ENCODE data around the gene RAD51AP1.

The RAD51AP1 gene

GRCh38 chr12:4545195-4545594 is 6.5 kb downstream of the RAD51AP1 start:
- ChIA-PET POLR2A (no interaction called here), CTCF (interaction anchor here (0.8 to 2.1 kb wide), 4 partner anchors 11 to 59 kb away, joined by 3 to 7 read pairs (median 4); no protein-coding TSS in a partner anchor)
- no peak for DNase-seq (ENCODE audit: extremely low spot score)
- TF ChIP-seq, protein P1, sequence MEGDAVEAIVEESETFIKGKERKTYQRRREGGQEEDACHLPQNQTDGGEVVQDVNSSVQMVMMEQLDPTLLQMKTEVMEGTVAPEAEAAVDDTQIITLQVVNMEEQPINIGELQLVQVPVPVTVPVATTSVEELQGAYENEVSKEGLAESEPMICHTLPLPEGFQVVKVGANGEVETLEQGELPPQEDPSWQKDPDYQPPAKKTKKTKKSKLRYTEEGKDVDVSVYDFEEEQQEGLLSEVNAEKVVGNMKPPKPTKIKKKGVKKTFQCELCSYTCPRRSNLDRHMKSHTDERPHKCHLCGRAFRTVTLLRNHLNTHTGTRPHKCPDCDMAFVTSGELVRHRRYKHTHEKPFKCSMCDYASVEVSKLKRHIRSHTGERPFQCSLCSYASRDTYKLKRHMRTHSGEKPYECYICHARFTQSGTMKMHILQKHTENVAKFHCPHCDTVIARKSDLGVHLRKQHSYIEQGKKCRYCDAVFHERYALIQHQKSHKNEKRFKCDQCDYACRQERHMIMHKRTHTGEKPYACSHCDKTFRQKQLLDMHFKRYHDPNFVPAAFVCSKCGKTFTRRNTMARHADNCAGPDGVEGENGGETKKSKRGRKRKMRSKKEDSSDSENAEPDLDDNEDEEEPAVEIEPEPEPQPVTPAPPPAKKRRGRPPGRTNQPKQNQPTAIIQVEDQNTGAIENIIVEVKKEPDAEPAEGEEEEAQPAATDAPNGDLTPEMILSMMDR (IDR thresholded peaks at IDR 0.05; ENCODE audit: control extremely low read depth, extremely low read depth, low read depth, missing control alignments): no peak

DNA sequence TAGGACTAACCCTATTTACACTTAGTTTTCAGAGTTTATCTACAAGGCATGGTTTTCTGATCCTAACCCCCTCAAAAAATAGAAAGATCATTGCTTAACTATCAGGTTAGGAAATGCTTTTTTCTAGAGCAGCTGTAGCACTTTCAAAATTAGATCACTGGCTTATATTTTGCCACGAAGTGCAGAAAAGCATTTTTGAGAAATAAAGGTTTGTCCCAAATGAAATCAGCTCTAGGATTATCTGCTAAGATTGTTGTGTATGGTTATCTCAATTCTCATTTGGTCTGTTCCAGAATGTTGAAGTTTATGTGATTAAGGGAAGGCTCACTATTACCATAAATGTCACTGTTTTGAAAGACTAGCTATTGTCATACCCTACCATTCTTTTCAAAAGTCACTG is 13.5 kb downstream of the RAD51AP1 start:
- DNase-seq (ENCODE audit: extremely low spot score): no peak
- POLR2A ChIA-PET: no interaction called here
- CTCF ChIA-PET: no interaction called here

DNA sequence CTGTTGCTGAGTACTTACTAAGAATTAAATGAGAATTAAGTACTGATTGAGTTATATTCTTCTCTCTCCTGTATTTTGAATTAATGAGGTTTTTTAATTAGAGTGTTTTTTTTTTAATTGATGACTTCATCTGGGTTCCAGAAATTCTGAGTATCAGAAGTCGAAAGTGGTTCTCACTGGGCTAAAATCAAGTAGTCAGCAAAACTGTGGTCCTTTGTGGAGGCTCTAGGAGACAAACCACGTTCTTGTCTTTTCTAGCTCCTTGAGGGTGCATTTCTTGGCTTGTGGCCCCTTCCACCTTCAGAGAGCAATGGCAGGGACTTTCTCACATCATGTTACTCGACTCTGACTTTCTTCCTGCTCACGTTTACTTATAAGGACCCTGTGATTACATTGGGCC is 15.3 kb downstream of the RAD51AP1 start:
- TF ChIP-seq, protein P1 (IDR thresholded peaks at IDR 0.05; ENCODE audit: control extremely low read depth, extremely low read depth, low read depth, missing control alignments): no peak
- CTCF ChIA-PET: interaction anchor here (1.2 to 1.3 kb wide), 2 partner anchors 10 to 11 kb away, joined by 4 read pairs; no protein-coding TSS in a partner anchor
- POLR2A ChIA-PET: no interaction called here
- no peak for DNase-seq (ENCODE audit: extremely low spot score)

More for the DNA sequence above, 13.5 kb downstream of the RAD51AP1 start:
- TF ChIP-seq, protein P1 (IDR thresholded peaks at IDR 0.05; ENCODE audit: control extremely low read depth, extremely low read depth, low read depth, missing control alignments): no peak

- ChIA-PET POLR2A (no interaction called here), CTCF (interaction anchor here (1.6 kb wide), 1 partner anchor 10 kb away, joined by 7 read pairs; no protein-coding TSS in a partner anchor)
- TF ChIP-seq, protein P1 (IDR thresholded peaks at IDR 0.05; ENCODE audit: control extremely low read depth, extremely low read depth, low read depth, missing control alignments): no peak
Observed at GRCh38 chr12:4555804-4556203, 17.1 kb downstream of the RAD51AP1 start.

GRCh38 chr12:4556735-4557530 is 18.2 kb downstream of the RAD51AP1 start:
- ChIA-PET POLR2A (no interaction called here), CTCF (interaction anchor here (1.6 kb wide), 1 partner anchor 11 kb away, joined by 7 read pairs; no protein-coding TSS in a partner anchor)
- TF ChIP-seq, protein P1 (IDR thresholded peaks at IDR 0.05; ENCODE audit: control extremely low read depth, extremely low read depth, low read depth, missing control alignments): no peak
- DNase-seq (ENCODE audit: extremely low spot score): no peak

More at GRCh38 chr12:4555804-4556203, 17.1 kb downstream of the RAD51AP1 start:
- no peak for DNase-seq (ENCODE audit: extremely low spot score)

- ChIA-PET POLR2A (no interaction called here), CTCF (no interaction called here)
- no peak for DNase-seq (ENCODE audit: extremely low spot score)
- TF ChIP-seq, protein P1 (IDR thresholded peaks at IDR 0.05; ENCODE audit: control extremely low read depth, extremely low read depth, low read depth, missing control alignments): no peak
Observed at GRCh38 chr12:4557586-4557985, 18.9 kb downstream of the RAD51AP1 start.
